D721Med (cell line): ENCODE data around the gene SDHB.

Experiments used
- DNase-seq: peaks from one replicate; pipeline ENCODE4 v3.0.0; 2011; ENCODE audit warnings: low spot score; ENCODE audit not compliant: insufficient read length
- FAIRE-seq: peaks from 2 replicates; lab custom pipeline; 2011; peaks lifted over from hg19 to GRCh38; lab: Jason Lieb, UNC
- CTCF ChIP-seq: IDR thresholded peaks from 2 replicates; pipeline ENCODE4 v1.5.1; 2012; ENCODE audit warnings: mild to moderate bottlenecking, control low read depth; ENCODE audit not compliant: insufficient read depth; ENCODE audit errors: missing control alignments

SDHB gene

GRCh38 chr1:16982902-16983301 is 70.9 kb downstream of the SDHB start:
- no peak for FAIRE-seq

GRCh38 chr1:16981269-16981849 is 72.5 kb downstream of the SDHB start:
- FAIRE-seq (no peak), DNase-seq (no peak)
- TF ChIP-seq CTCF = no peak

More at GRCh38 chr1:16982902-16983301, 70.9 kb downstream of the SDHB start:
- no peak for DNase-seq
- no peak for TF ChIP-seq CTCF

GRCh38 chr1:16980473-16981268 is 73.2 kb downstream of the SDHB start, which contains the start of gene MFAP2:
Gene MFAP2, minus strand, starts transcription at chr1:16980620. Its CDS starts 2,347 bp downstream, at chr1:16978273.
- TF ChIP-seq CTCF = no peak
- FAIRE-seq = no peak

GRCh38 chr1:16979475-16980327 is 74.1 kb downstream of the SDHB start:
- no peak for TF ChIP-seq CTCF
- FAIRE-seq (no peak), DNase-seq (no peak)

More at GRCh38 chr1:16980473-16981268, 73.2 kb downstream of the SDHB start, which contains the start of gene MFAP2:
- no peak for DNase-seq

- TF ChIP-seq CTCF = no peak
- DNase-seq (no peak), FAIRE-seq (no peak)
These were observed 75.0 kb downstream of the SDHB start for GRCh38 chr1:16978567-16979474.

- FAIRE-seq (no peak), DNase-seq (no peak)
- TF ChIP-seq CTCF = no peak
These were observed 75.7 kb downstream of the SDHB start for GRCh38 chr1:16978139-16978538.
